Measurements from ENCODE around the gene RNF112. TPM values are rescaled to one million over a fixed set of nuclear protein-coding genes. Genes with fewer than 3 reads are reported as not detected.

RNF112 gene
- total RNA-seq, 1 donor from 2014 or later = 0.31 TPM

- H3K27ac Mint-ChIP-seq (ENCODE audit: unreplicated experiment) = no peak overlapping the region
Measured at GRCh38 chr17:19368229-19368628, 42.8 kb upstream of the RNF112 start.

GRCh38 chr17:19369107-19369778, 41.8 kb upstream of the RNF112 start:
- Mint-ChIP-seq H3K4me1 (ENCODE audit: unreplicated experiment) (peaks cover 17% of the 10 kb centered on the region), H3K4me3 (ENCODE audit: unreplicated experiment) (no peak overlapping the region), H3K36me3 (ENCODE audit: low read depth, unreplicated experiment) (no peaks in the 10 kb centered on the region), H3K27me3 (ENCODE audit: unreplicated experiment) (peaks cover 9% of the 10 kb centered on the region), H3K9me3 (ENCODE audit: unreplicated experiment) (no peaks in the 10 kb centered on the region), H3K27ac (ENCODE audit: unreplicated experiment) (no peak overlapping the region)
- no peak for DNase-seq (ENCODE audit: low spot score)
- TF ChIP-seq, protein P1, sequence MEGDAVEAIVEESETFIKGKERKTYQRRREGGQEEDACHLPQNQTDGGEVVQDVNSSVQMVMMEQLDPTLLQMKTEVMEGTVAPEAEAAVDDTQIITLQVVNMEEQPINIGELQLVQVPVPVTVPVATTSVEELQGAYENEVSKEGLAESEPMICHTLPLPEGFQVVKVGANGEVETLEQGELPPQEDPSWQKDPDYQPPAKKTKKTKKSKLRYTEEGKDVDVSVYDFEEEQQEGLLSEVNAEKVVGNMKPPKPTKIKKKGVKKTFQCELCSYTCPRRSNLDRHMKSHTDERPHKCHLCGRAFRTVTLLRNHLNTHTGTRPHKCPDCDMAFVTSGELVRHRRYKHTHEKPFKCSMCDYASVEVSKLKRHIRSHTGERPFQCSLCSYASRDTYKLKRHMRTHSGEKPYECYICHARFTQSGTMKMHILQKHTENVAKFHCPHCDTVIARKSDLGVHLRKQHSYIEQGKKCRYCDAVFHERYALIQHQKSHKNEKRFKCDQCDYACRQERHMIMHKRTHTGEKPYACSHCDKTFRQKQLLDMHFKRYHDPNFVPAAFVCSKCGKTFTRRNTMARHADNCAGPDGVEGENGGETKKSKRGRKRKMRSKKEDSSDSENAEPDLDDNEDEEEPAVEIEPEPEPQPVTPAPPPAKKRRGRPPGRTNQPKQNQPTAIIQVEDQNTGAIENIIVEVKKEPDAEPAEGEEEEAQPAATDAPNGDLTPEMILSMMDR (IDR thresholded peaks at IDR 0.05; ENCODE audit: unreplicated experiment) = no peak

More at GRCh38 chr17:19368229-19368628, 42.8 kb upstream of the RNF112 start:
- no peak for DNase-seq (ENCODE audit: low spot score)
- H3K36me3 Mint-ChIP-seq (ENCODE audit: low read depth, unreplicated experiment) = no peaks in the 10 kb centered on the region
- peaks cover 17% of the 10 kb centered on the region for H3K4me1 Mint-ChIP-seq (ENCODE audit: unreplicated experiment)
- TF ChIP-seq, protein P1 (IDR thresholded peaks at IDR 0.05; ENCODE audit: unreplicated experiment) = no peak
- no peaks in the 10 kb centered on the region for H3K9me3 Mint-ChIP-seq (ENCODE audit: unreplicated experiment)
- peaks cover 13% of the 10 kb centered on the region for H3K27me3 Mint-ChIP-seq (ENCODE audit: unreplicated experiment)
- H3K4me3 Mint-ChIP-seq (ENCODE audit: unreplicated experiment) = no peak overlapping the region

DNA sequence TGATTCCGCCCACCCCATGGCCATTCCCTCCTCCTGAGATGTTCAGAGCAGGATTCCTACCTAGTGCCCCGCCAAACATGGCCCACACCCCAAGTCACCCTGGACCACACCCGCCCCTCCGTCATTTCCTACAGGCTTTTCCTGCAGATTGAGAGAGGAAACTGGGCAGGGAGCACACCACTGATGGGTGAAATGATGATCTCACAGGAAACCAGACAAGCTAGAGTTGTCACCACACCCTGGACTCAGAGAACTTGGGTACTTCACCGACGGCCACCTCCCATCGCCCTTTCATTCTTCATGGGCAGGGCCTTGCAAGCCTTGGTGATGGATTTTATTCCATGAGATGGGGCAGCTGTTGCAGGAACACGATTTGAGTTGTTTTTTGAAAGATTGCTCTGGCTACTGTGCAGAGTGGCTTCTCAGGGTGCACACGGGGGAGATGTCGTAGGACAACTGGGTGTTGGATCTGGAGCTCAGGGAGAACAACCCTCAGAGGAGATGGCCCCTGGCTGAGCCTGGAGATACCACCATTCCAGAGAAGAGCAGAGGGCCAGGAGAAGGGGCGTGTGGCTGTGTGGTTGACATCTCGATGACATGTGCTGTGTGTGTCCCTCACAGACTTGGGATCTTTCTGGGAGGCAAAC, 41.1 kb upstream of the RNF112 start:
- no peaks in the 10 kb centered on the region for H3K9me3 Mint-ChIP-seq (ENCODE audit: unreplicated experiment)
- H3K27ac Mint-ChIP-seq (ENCODE audit: unreplicated experiment) = no peak overlapping the region
- H3K4me3 Mint-ChIP-seq (ENCODE audit: unreplicated experiment) = peak overlapping the region; percentile 10
- no peaks in the 10 kb centered on the region for H3K36me3 Mint-ChIP-seq (ENCODE audit: low read depth, unreplicated experiment)
- peaks cover 17% of the 10 kb centered on the region for H3K4me1 Mint-ChIP-seq (ENCODE audit: unreplicated experiment)
- H3K27me3 Mint-ChIP-seq (ENCODE audit: unreplicated experiment) = peaks cover 9% of the 10 kb centered on the region
- no peak for DNase-seq (ENCODE audit: low spot score)
- TF ChIP-seq, protein P1 (IDR thresholded peaks at IDR 0.05; ENCODE audit: unreplicated experiment) = no peak

DNA sequence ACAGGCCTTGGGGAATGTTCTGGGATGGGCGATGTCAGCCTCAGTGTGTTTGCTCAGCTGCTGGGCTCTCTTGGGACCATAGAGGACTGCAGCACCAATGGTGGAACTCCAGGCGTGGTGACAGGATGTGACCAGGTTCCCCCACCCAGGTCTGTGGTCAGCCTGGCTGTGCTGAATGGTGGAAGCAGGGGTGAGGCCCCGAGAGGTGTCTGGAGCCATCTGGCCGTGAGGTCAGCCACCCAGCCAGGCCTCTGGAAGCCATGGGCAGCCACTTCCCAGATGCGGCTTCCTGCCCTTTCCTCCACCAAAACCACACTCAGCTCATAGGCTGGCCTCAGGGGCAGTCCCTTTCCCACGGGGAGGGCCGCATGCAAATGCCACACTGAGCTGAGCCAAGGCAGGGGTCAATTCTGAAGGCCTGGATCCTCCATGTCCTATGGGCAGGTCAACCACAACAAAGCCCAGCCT, 40.5 kb upstream of the RNF112 start:
- no peak overlapping the region for H3K27ac Mint-ChIP-seq (ENCODE audit: unreplicated experiment)
- H3K9me3 Mint-ChIP-seq (ENCODE audit: unreplicated experiment) = no peaks in the 10 kb centered on the region
- TF ChIP-seq, protein P1 (IDR thresholded peaks at IDR 0.05; ENCODE audit: unreplicated experiment) = no peak
- H3K27me3 Mint-ChIP-seq (ENCODE audit: unreplicated experiment) = peaks cover 9% of the 10 kb centered on the region
- no peak for DNase-seq (ENCODE audit: low spot score)
- peaks cover 17% of the 10 kb centered on the region for H3K4me1 Mint-ChIP-seq (ENCODE audit: unreplicated experiment)
- no peaks in the 10 kb centered on the region for H3K36me3 Mint-ChIP-seq (ENCODE audit: low read depth, unreplicated experiment)
- H3K4me3 Mint-ChIP-seq (ENCODE audit: unreplicated experiment) = no peak overlapping the region
